K562 (cell line): ENCODE measurements around the gene PNPLA4. TPM values are rescaled to one million over a fixed set of nuclear protein-coding genes. Genes with fewer than 3 reads are reported as not detected.

Experiments used
- CBX3 ChIP-seq, 2 experiments: IDR thresholded peaks; 1 replicate in 1 of 2; 2 replicates in 1 of 2; pipeline ENCODE4 v1.6.1; 2012; ENCODE audit warnings: inconsistent platforms in 2 of 2, low read length in 2 of 2, borderline replicate concordance in 1 of 2, control low read depth in 1 of 2
- CHD1 ChIP-seq: fragments of 200-600 bp; sonication (generic); IDR thresholded peaks from one replicate; pipeline ENCODE4 v1.6.1; 2012; ENCODE audit warnings: mild to moderate bottlenecking, moderate library complexity, low read length, inconsistent platforms
- ELF1 ChIP-seq: fragments of 200-800 bp; sonication (Bioruptor generic); IDR thresholded peaks from 2 replicates; pipeline ENCODE4 v1.6.1; 2016; ENCODE audit warnings: missing genetic modification characterization, missing compliant biosample characterization
- ETS2 ChIP-seq: IDR thresholded peaks from 2 replicates; pipeline ENCODE4 v1.6.1; 2016; ENCODE audit warnings: borderline replicate concordance, missing genetic modification characterization, mild to moderate bottlenecking, moderate library complexity, missing compliant biosample characterization; ENCODE audit not compliant: poor library complexity, severe bottlenecking
- MEIS2 ChIP-seq: fragments of 450-650 bp; IDR thresholded peaks from 2 replicates; pipeline ENCODE4 v1.6.1; 2014; ENCODE audit warnings: mild to moderate bottlenecking; ENCODE audit not compliant: partially characterized antibody
- PTBP1 ChIP-seq: fragments of 200-400 bp; formaldehyde crosslinking; IDR thresholded peaks from 2 replicates; pipeline ENCODE4 v1.6.1; 2017; ENCODE audit warnings: low read depth, low read length
- SAP30 ChIP-seq: fragments of 200-600 bp; sonication (generic); IDR thresholded peaks from 2 replicates; pipeline ENCODE4 v1.6.1; 2012; ENCODE audit warnings: borderline replicate concordance, low read depth, mild to moderate bottlenecking, moderate library complexity, low read length, control low read depth, inconsistent platforms; ENCODE audit not compliant: insufficient read depth, poor library complexity, severe bottlenecking
- SMARCC2 ChIP-seq: fragments of 450-650 bp; IDR thresholded peaks from 2 replicates; pipeline ENCODE4 v1.6.1; 2017; ENCODE audit warnings: antibody characterized with exemption, moderate library complexity, mild to moderate bottlenecking, low read depth
- SUPT5H ChIP-seq: fragments of 450-650 bp; IDR thresholded peaks from 2 replicates; pipeline ENCODE4 v1.6.1; 2016
- TRIM25 ChIP-seq: fragments of 450-650 bp; IDR thresholded peaks from 2 replicates; pipeline ENCODE4 v1.7.0; 2016; ENCODE audit warnings: borderline replicate concordance
- XRCC3 ChIP-seq: fragments of 450-650 bp; IDR thresholded peaks from 2 replicates; pipeline ENCODE4 v1.6.1; 2017; ENCODE audit warnings: mild to moderate bottlenecking, moderate library complexity
- ZBTB40 ChIP-seq, 2 experiments: fragments of 450-650 bp in 1 of 2; sonication (generic) in 1 of 2; formaldehyde crosslinking in 1 of 2; IDR thresholded peaks; 2 replicates each; pipeline versions ENCODE4 v1.7.1 to v1.9.0; 2016 to 2022; ENCODE audit warnings: inconsistent platforms in 1 of 2, mild to moderate bottlenecking in 1 of 2, missing genetic modification reagents in 1 of 2
- polyA plus RNA-seq, 8 experiments: library from polyadenylated mRNA; depleted of rRNA in 4 of 8; stranded (reverse) in 5 of 8; unstranded in 3 of 8; fragments of >200 nt; fragmentation: Nextera tagmentation in 2 of 8; fragmentation: Illumina TruSeq in 1 of 8; extraction: Ambion mirVana in 2 of 8; extraction: Trizol in 1 of 8; gene quantifications; 2 replicates each; pipeline versions ENCODE4 v1.2.1 to v1.2.3, GENCODE V29; 2011 to 2014; ENCODE audit warnings: inconsistent platforms in 1 of 8, missing spikeins in 1 of 8
- total RNA-seq, 7 experiments: library from RNA; depleted of rRNA in 6 of 7; stranded (reverse); fragments of >200 nt in 6 of 7; fragmentation: Illumina TruSeq in 2 of 7; extraction: Trizol in 2 of 7; gene quantifications; 2 replicates each; pipeline versions ENCODE4 v1.2.1 to v1.2.3, GENCODE V29; 2011 to 2021; ENCODE audit warnings: low replicate concordance in 1 of 7
- TF ChIP-seq, protein P1 (sequence below), 3 experiments: fragments of 200-800 bp in 1 of 3; sonication (Bioruptor generic) in 1 of 3; sonication (generic) in 1 of 3; formaldehyde crosslinking in 1 of 3; IDR thresholded peaks; 2 replicates each; pipeline versions ENCODE4 v1.6.1 to v1.8.0; 2016 to 2022; ENCODE audit warnings: mild to moderate bottlenecking in 2 of 3, missing compliant biosample characterization in 2 of 3, missing genetic modification characterization in 2 of 3, missing genetic modification reagents in 1 of 3

The PNPLA4 gene
- total and polyA plus RNA-seq, 9 of the 15 experiments (the other 6 are each of a cell fraction or from before 2014, with no cell fraction given), result 20.7 to 61.1 (median 32.7) TPM

GRCh38 chrX:7927259-7928167, at the start of gene PNPLA4 (continued):
- TF ChIP-seq ZBTB40 (IDR thresholded peaks at IDR 0.05), result peak; percentile 97
- no peak for TF ChIP-seq ZBTB40 (CRISPR knock-in tag; IDR thresholded peaks at IDR 0.05)
- TF ChIP-seq PTBP1, result 0 out of 2 replicates have a peak, but pooled peaks have one; percentile 47
- peak in 1 of 2 experiments; percentile 49; a peak in 1 of 3 replicates for TF ChIP-seq CBX3 (IDR thresholded peaks at IDR 0.05; ENCODE audit: borderline replicate concordance in 1 of 2, low read length in 2 of 2)
- no peak for TF ChIP-seq ETS2 (tag)
- no peak for TF ChIP-seq CHD1
- peak; percentile 77 for TF ChIP-seq SUPT5H
- TF ChIP-seq ELF1, result peak; percentile 87
- TF ChIP-seq SAP30, result peak; percentile 11
- TF ChIP-seq, protein P1, sequence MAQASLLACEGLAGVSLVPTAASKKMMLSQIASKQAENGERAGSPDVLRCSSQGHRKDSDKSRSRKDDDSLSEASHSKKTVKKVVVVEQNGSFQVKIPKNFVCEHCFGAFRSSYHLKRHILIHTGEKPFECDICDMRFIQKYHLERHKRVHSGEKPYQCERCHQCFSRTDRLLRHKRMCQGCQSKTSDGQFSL (CRISPR knock-in tag; IDR thresholded peaks at IDR 0.05), result no peak
- TF ChIP-seq, protein P1 (tag; IDR thresholded peaks at IDR 0.05), result no peak
- TF ChIP-seq SMARCC2, result no peak
- no peak for TF ChIP-seq XRCC3
- peak; percentile 76 for TF ChIP-seq MEIS2
- no peak for TF ChIP-seq TRIM25
